NCI-H526 (cell line): ENCODE measurements around the gene ENGASE.

Source experiments
- DNase-seq, 2 experiments: peaks; one replicate each; lab custom pipeline; 2025; lab: John Stamatoyannopoulos, UW

The ENGASE gene

GRCh38 chr17:79091226-79091670 lies 16.6 kb downstream of the ENGASE start:
- DNase-seq: no peak

DNA sequence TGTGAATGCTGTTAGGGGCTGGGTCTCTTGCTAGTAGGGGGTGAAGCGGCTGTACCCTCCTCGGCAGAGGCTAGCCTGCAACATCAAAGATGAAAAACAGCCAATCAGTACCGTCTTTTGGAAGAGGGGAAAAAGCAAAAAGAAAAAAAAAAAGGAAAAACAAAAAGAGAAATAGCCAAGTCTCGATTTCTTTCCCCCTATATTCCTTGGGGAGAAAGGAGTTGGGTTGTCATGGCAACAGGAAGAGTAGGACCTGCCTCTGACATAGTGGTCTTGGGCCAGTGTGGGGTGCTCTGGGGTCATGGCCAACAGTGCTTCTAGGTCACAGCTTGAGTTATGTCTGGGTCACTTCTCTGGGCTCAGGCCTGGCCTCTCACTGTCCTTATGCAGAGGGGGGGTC lies 17.9 kb downstream of the ENGASE start:
- DNase-seq: no peak

- DNase-seq: no peak
Observed at GRCh38 chr17:79093270-79093669, 18.6 kb downstream of the ENGASE start.

DNA sequence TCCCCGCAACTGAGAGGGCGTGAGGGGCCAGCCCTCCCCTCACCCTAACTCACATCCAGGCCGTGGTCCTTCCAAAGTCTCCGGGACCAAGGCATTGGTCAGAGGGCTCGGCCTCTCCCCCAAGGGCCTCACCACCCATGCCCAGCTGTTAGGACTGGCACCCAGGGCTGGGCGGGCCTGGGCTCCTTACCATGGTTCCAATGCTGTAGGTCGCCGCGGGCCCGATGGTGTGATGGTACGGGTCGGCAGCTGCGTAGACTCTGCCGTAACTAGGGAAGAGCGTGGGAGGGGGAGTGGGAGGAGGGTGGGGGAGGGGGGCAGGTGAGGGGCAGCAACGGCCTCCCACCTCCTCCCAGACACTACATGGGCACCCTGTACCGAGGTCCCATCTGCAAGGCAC lies 19.6 kb downstream of the ENGASE start:
- no peak for DNase-seq

- no peak for DNase-seq
Observed at GRCh38 chr17:79095345-79096055, 20.9 kb downstream of the ENGASE start.

DNA sequence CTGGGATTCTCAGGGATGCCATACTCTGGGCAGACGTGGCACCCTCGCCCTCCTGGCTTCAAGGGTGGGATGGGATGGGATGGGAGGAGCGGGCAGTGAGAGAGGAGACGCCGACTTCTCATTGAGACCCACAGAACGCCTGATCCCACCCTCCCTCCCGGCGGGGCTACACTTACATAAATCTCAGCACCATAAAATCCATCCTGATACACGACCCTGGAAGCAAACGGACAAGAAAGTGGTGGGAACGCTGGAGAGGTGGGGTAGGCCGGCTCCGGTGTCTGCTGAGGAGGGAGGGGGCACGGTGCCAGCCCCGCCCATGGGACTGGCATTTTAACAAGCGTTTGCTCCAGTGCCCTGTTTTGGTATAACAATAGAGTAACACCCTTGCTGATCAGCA lies 21.9 kb downstream of the ENGASE start:
- DNase-seq: no peak

DNA sequence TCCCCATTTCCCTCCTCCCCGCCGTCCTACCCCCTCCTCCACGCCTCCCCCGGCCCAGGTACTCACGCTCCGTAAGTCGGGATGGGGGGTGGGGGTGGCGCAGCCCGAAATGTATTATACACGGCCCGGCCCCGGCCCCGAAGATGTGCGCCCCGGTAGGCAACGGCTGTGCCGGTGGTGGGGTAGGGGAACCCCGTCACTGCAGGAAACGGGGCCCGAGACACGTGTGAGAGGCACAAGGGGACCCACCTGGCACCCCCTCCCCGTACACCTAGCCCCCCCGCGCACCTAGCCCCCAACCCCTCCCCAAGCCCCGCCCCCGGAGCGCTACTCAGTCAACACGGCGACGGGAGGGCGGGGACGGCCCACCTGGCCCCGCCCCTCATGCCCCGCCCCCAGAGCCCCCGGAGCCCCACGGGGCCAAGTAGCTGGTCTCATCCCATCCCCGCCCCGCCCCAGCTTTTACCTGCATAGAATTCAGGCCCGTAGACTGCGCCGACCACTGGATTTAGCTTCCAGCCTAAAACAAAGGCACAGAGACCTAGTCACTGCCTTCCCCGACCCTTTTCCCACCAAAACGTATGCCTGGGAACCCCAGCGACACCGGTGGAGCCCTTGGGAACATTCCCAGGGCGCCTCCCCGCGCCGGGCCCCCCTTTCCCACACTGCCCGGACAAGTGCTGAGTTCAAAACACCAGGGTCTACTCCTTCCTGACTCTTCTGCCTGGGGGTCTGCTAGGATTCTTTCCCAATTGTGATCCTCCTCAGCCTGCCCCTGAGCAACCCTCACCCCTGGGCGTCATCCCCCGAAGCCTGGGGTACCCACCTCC lies 22.8 kb downstream of the ENGASE start:
- DNase-seq: peak in 1 of 2 experiments; percentile 35

DNA sequence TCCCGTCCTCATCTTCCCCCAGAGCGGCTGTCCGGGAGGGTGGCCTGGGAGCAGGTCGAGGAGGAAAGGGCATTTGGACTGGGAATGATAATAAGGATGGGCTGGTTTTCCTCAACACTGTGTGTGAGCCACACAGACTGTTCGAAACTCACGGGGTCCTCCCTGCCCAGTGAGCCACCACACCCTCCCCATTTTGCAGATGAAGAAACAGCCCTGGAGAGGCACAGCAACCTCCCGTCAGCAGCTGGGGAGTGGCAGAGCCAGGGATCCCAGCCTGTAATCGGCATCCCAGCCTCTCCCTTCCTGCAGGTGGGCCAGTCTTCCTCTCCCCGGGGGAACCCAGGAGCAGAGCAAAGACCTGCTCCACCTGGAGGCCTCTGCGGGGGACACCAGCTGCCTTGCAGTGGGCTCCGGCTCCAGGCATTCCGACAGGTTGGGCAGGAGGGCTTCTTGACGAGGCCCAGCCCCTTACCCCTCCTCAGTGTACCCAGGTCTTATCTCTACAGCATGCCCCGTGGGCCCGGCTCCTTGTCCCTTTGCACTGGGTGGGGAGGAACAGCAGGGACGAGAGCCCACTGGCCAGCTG lies 23.8 kb downstream of the ENGASE start:
- peak in 1 of 2 experiments; percentile 32 for DNase-seq

DNA sequence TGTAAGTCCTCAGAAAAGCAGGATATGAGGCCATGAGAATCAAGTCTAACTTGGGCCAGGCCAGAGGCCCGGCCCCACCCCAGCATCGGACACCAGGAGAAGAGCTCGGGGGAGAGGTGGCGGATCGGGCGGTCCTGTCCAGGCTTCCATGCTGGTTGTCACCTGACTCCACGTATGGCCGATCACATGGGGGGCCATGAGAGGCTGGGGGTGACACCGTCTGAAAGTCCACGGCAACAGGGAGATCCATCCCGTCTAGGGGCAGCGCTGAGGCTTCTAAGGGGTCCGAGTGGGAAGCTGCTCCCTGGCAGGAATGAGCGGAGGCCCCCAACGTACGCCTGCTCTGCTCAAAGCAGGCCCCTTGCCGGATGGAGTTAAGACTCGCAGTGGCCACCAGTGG lies 25.8 kb downstream of the ENGASE start:
- no peak for DNase-seq

- DNase-seq: no peak
Observed at GRCh38 chr17:79101111-79101673, 26.6 kb downstream of the ENGASE start.

DNA sequence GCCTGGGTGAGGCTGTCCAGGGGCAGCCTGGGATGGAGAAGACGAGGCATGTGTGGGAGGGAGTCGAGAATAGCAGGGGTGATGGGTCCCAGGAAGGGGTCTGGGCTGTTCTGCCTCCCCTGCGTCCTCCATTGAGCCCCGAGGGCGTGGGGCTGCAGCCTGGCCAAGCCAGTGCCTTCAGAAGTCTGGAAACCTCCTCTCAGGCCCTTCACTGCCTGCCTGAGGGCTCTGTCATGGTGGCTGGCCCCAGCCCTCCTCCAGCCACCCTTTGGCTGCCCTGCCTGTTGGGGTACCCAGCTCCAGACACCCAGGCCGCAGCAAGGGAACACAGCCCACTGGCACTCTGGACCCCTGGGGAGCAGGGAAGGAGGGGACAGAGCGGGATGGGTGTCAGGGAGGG lies 27.6 kb downstream of the ENGASE start:
- no peak for DNase-seq

DNA sequence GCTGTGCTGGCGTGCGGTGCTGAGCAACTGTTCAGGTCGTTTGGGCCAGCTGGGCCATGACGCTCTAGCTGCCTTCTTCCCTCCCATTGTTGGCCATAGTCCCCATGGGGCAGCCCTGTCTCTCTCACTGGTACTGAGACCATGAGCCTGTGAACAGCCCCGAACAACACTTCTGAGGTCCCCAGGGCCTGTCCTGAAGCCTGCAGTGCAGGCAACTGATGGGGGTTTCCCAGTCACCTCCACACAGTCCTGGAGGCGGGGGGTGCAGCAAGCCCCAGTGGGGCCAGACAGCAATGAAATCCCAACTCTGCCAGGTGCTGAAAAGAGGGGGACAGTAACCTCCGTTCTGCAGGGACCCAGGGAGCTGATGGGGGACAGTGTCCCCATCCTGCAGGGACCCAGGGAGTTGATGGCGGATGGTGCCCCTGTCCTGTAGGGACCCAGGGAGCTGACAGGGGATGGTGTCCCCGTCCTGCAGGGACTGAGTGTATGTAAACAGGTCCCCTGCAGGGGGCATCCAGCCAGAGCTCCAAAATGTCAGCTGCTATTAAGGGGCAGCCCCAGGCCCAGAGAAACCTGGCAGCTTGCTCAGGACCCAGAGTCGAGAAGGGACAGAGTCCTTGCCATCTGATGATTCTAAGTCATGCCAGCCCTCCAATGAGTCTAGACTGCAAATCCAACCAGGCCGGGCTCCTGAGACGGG lies 30.4 kb downstream of the ENGASE start:
- DNase-seq: no peak

DNA sequence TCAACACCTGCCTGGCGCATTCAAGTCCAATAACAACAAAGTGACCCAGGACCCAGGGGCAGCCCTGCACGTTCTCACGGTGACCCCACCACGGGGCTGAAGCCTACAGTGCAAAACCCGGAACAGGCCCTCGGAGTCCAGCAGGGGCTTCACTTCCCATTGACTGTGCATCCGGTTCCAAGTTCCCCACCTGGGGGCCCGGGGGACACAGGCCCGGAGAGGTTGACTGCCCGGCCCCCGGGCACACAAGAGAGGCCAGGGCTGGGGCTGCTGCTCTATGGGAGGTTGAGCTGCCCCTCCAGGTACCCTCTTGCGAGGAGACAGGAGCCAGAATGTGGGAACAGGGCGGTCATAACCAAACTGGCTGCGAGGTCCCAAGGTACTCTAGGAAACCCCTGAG lies 31.3 kb downstream of the ENGASE start:
- no peak for DNase-seq

- DNase-seq: no peak
Observed at GRCh38 chr17:79106958-79107357, 32.3 kb downstream of the ENGASE start.

GRCh38 chr17:79107499-79108231 lies 33.0 kb downstream of the ENGASE start:
- no peak for DNase-seq

DNA sequence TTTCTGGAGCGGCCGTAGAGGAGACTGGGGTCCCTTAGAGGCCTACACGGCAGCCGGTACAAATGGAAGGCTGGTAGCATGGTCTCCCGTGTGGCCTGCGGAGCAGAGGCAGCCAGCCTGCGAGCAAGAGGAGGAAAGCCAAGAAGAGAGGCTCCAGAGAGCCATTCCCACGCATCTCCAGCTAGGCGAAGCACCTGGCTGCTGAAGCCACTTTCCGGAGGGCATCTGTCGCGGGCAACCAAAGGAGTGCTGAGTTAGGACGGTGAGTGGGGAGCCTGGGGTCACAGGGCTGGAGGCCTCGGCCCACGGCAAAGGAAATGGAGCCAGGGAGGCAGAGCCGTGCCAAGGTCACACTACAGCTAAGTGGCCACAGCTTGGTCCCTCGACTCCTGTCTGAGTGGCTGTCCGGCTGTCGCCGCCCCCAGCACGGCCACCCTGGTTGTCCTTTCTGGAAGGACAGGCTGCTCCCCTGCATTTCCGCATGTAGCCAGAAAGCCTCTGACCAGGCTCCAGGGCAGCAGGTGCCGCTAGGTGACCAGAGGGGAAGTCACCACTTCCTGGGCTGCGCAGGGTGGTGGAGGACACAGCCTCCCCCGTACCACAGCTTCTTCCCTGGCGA lies 33.7 kb downstream of the ENGASE start:
- no peak for DNase-seq

DNA sequence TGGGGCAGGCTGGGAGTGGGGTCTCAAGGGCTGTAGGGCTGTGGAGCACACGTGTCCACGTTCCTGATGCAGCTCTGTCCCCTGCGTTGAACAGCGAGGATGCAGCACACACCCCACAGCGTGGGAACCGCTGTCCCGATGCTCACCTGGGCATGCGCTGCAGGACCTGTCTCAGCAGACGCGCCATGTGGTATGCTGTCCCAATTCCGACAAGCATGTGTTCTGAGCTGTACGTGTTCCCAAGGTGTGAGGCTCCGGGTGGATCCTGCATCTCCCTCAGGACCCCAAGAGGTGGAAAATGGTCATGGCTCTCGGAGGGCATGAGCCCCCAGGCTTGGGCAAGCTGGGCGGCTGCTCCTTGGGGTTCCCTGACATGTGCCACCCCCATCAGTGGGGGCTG lies 34.2 kb downstream of the ENGASE start:
- DNase-seq: no peak

GRCh38 chr17:79109584-79109983 lies 35.0 kb downstream of the ENGASE start:
- DNase-seq: peak in 1 of 2 experiments; percentile 34

GRCh38 chr17:79111097-79111496 lies 36.5 kb downstream of the ENGASE start:
- no peak for DNase-seq

- DNase-seq: no peak
Observed at GRCh38 chr17:79112471-79112870, 37.8 kb downstream of the ENGASE start.
